ENCODE results near the gene SERPINE2. TPM values are rescaled to one million over a fixed set of nuclear protein-coding genes. Genes with fewer than 3 reads are reported as not detected.

The SERPINE2 gene
- total and polyA plus RNA-seq, 9 donors = 42.5 to 264 (median 101) TPM

DNA sequence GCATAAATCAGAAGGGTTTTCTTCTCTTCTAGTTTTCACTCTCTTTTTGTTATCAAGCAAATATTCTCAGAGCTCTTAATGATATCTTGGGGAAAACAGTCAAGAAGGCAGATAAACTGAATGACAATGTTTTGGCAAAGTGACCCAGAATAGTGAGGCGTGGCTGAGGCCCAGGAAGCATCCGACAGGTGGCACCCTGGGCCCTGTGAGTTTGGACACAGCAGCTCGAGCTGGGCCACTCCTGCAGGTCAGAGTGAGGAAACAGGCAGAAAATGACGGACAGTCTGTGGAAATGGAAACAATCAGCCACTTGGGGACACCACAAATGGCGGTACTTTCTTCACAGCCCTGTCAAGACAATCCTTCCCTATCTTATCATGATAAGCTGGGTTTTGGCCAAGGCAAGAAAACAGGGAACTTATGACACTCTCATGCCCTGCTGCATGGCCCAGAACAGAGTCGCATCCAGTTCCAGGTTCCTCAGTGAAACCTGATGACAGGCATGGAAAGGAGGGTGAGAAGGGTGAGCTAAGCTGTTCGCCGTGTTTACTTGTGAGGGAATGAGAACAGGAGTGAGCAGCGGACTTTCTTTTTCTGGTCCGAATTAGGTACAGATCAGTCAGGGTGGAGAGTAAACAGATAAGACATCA lies 49.8 kb downstream of the SERPINE2 start:
- WGBS, 3 donors = 89 to 92% (median 91%) methylated on average over 10 of the region's 10 CpGs

DNA sequence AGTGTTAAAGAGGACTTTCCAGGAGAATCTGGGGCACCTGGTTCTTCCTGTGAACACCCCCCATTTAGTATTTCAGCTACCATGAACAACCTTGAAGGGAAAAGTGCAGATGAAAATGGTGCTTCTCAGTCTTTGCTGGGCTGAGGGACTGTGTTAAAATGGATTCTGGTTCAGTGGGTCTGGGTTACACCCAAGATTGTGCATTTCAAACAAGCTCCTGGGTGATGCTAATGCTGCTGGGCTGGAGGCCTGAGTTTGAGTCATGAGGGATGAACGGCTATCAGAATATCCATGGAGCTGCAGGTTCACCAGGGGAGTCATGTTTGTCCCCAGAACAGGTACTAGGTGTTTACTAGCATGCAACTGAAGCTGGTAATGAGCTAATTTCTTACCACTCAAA lies 57.8 kb downstream of the SERPINE2 start:
- H3K36me3 ChIP-seq = no peaks in the 10 kb centered on the region
- H3K4me3 ChIP-seq = no peak overlapping the region
- H3K27ac ChIP-seq = no peak overlapping the region
- TF ChIP-seq POLR2A (IDR thresholded peaks at IDR 0.05) = no peak
- TF ChIP-seq EP300 (IDR thresholded peaks at IDR 0.05) = no peak
- TF ChIP-seq, protein P1, sequence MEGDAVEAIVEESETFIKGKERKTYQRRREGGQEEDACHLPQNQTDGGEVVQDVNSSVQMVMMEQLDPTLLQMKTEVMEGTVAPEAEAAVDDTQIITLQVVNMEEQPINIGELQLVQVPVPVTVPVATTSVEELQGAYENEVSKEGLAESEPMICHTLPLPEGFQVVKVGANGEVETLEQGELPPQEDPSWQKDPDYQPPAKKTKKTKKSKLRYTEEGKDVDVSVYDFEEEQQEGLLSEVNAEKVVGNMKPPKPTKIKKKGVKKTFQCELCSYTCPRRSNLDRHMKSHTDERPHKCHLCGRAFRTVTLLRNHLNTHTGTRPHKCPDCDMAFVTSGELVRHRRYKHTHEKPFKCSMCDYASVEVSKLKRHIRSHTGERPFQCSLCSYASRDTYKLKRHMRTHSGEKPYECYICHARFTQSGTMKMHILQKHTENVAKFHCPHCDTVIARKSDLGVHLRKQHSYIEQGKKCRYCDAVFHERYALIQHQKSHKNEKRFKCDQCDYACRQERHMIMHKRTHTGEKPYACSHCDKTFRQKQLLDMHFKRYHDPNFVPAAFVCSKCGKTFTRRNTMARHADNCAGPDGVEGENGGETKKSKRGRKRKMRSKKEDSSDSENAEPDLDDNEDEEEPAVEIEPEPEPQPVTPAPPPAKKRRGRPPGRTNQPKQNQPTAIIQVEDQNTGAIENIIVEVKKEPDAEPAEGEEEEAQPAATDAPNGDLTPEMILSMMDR (IDR thresholded peaks at IDR 0.05) = no peak
- no peaks in the 10 kb centered on the region for H3K4me1 ChIP-seq (ENCODE audit: insufficient read depth)
- no peak for DNase-seq
- WGBS, 3 donors = 86 to 100% (median 90%) methylated on average over 1 of the region's 1 CpG
- no peaks in the 10 kb centered on the region for H3K27me3 ChIP-seq
- H3K9me3 ChIP-seq = no peaks in the 10 kb centered on the region
- intact Hi-C loops (cut with DNase I) = no loop called here

More for the DNA sequence above, 49.8 kb downstream of the SERPINE2 start:
- H3K4me3 ChIP-seq = no peak overlapping the region
- no peaks in the 10 kb centered on the region for H3K9me3 ChIP-seq
- intact Hi-C loops (cut with DNase I) = no loop called here
- no peak overlapping the region for H3K27ac ChIP-seq
- DNase-seq = no peak
- H3K27me3 ChIP-seq = no peaks in the 10 kb centered on the region
- H3K36me3 ChIP-seq = no peaks in the 10 kb centered on the region
- TF ChIP-seq, protein P1 (IDR thresholded peaks at IDR 0.05) = no peak
- TF ChIP-seq POLR2A (IDR thresholded peaks at IDR 0.05) = no peak
- no peak for TF ChIP-seq EP300 (IDR thresholded peaks at IDR 0.05)
- H3K4me1 ChIP-seq (ENCODE audit: insufficient read depth) = no peaks in the 10 kb centered on the region

DNA sequence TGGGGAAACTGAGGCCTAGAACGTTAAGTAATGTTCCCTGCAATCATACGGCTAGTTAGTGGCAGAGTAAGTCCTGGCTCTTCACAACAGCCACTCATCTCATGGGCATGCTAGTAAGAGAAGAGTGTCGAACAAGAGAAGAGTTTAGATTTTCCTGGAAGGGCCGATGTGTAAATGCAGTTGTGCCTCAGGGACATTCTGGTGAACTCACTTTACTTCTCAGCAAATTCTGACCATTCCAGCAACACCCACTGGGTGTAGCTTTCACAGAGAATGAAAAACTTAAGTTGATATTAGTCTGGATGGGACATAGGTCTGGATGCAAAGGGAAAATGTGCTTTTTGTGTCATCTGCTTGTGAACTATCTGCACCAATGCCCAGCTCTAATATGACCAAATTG lies 58.3 kb downstream of the SERPINE2 start:
- Histone ChIP-seq H3K36me3 (no peaks in the 10 kb centered on the region), H3K4me3 (no peak overlapping the region), H3K4me1 (ENCODE audit: insufficient read depth) (no peaks in the 10 kb centered on the region), H3K27me3 (no peaks in the 10 kb centered on the region), H3K27ac (no peak overlapping the region), H3K9me3 (no peaks in the 10 kb centered on the region)
- TF ChIP-seq EP300 (IDR thresholded peaks at IDR 0.05) = no peak
- no peak for TF ChIP-seq POLR2A (IDR thresholded peaks at IDR 0.05)
- TF ChIP-seq, protein P1 (IDR thresholded peaks at IDR 0.05) = no peak
- intact Hi-C loops (cut with DNase I) = no loop called here
- 86 to 91% (median 88%) methylated on average over 4 of the region's 4 CpGs for WGBS, 3 donors
- no peak for DNase-seq

DNA sequence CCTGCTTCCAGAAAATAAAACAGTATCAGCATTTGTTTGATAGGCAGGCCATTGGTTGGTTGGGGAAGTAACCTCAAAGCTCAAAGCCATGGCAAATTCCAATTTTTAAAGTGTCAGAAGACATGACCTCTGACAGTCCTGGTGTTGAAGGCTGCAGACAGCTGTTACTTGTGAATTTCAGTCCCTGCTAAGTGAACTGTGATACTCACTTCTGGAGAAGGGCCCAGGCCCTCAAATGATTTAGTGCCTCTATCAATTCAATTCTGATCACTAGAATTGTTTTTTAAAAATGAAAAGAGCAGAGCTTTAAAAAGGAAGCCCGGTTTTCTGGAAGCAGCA lies 58.7 kb downstream of the SERPINE2 start:
- H3K27ac ChIP-seq = no peak overlapping the region
- no peaks in the 10 kb centered on the region for H3K27me3 ChIP-seq
- H3K4me1 ChIP-seq (ENCODE audit: insufficient read depth) = no peaks in the 10 kb centered on the region
- intact Hi-C loops (cut with DNase I) = no loop called here
- no peak for DNase-seq
- no peaks in the 10 kb centered on the region for H3K36me3 ChIP-seq
- no peak overlapping the region for H3K4me3 ChIP-seq
- 25 to 70% (median 30%) methylated on average over 1 of the region's 1 CpG for WGBS, 3 donors
- no peak for TF ChIP-seq EP300 (IDR thresholded peaks at IDR 0.05)
- no peak for TF ChIP-seq POLR2A (IDR thresholded peaks at IDR 0.05)
- TF ChIP-seq, protein P1 (IDR thresholded peaks at IDR 0.05) = no peak
- H3K9me3 ChIP-seq = no peaks in the 10 kb centered on the region

All from ovary (tissue), 9 donors.